Activated naive CD8-positive, alpha-beta T cell treated with anti-CD3 and anti-CD28 coated beads, Interleukin-2, amount 50 U/mL, for 24 hours (primary cell): ENCODE data around the gene TTYH3.
"Not testable (repeated sequence)": the region's sequence is repeated elsewhere in the genome, so short reads cannot be mapped to it uniquely, and the experiment has no call there.

Experiments
- ATAC-seq: fragments of 150-1000 bp; cut with Tn5 transposase; one replicate; pipeline ENCODE4 v1.10.0; 2021
- DNase-seq: peaks from one replicate; pipeline ENCODE4 v3.0.0; 2021
- H3K27ac Mint-ChIP-seq: one replicate; pipeline ENCODE4 v1.8.0; 2021; ENCODE audit warnings: mild to moderate bottlenecking, mixed read lengths
- H3K27me3 Mint-ChIP-seq: one replicate; pipeline ENCODE4 v1.8.0; 2021; ENCODE audit warnings: mixed read lengths
- H3K36me3 Mint-ChIP-seq: one replicate; pipeline ENCODE4 v1.8.0; 2021; ENCODE audit warnings: low read depth, mixed read lengths
- H3K4me1 Mint-ChIP-seq: one replicate; pipeline ENCODE4 v1.8.0; 2021; ENCODE audit warnings: mixed read lengths
- H3K4me3 Mint-ChIP-seq: one replicate; pipeline ENCODE4 v1.8.0; 2021; ENCODE audit warnings: mild to moderate bottlenecking, moderate library complexity, mixed read lengths
- H3K9me3 Mint-ChIP-seq: one replicate; pipeline ENCODE4 v1.8.0; 2021; ENCODE audit warnings: mixed read lengths

The TTYH3 gene, protein sequence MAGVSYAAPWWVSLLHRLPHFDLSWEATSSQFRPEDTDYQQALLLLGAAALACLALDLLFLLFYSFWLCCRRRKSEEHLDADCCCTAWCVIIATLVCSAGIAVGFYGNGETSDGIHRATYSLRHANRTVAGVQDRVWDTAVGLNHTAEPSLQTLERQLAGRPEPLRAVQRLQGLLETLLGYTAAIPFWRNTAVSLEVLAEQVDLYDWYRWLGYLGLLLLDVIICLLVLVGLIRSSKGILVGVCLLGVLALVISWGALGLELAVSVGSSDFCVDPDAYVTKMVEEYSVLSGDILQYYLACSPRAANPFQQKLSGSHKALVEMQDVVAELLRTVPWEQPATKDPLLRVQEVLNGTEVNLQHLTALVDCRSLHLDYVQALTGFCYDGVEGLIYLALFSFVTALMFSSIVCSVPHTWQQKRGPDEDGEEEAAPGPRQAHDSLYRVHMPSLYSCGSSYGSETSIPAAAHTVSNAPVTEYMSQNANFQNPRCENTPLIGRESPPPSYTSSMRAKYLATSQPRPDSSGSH

GRCh38 chr7:2631946-2632732 lies at the start of gene TTYH3:
TSS of gene TTYH3 (plus strand) at chr7:2631986. CDS start at chr7:2632156, 170 bp downstream.
- Mint-ChIP-seq H3K4me1 (peaks cover 18% of the 10 kb centered on the region), H3K4me3 (peak within 1 kb of the TSS; percentile 92), H3K27ac (peak within 1 kb of the TSS; percentile 81), H3K36me3 (no peaks in the 10 kb centered on the region), H3K27me3 (peaks cover 2% of the 10 kb centered on the region), H3K9me3 (no peaks in the 10 kb centered on the region)
- DNase-seq (no peak), ATAC-seq (peak; percentile 29)

DNA sequence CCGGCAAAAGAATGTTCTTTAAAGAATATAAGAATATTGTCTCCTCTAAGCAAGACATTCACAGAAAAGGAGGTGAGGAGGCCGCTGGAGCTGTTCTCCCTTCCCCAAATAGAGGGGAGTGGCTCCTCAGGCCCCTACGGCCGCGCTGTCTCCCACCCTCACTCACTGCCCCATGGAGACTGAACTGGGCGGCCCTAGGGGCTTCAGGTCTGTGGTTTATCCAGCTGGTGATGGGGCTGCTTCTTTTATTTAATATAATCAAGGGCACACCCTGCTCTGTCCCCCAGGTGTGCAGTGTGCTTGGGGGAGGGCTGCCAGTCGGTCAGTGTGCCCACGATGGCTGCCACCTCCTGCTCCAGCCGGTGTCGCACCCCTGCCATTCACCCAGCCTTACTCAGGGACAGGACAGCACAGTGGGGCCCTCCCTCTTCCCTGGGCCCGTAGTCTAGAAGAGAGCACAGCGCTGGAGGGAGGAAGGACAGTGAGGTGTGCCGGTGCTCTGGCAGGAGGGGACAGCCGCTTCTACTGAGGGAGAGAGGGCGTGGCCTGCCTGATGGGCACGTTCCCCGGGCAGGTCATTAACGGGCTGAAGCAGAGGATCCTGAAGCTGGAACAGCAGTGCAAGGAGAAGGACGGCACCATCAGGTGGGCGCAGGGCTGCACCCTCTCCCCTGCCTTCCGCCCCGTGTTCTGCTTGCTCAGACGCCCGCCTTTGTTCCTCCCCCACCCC lies 49.6 kb upstream of the TTYH3 start:
- Mint-ChIP-seq H3K27ac (no peak overlapping the region), H3K36me3 (peaks cover 2% of the 10 kb centered on the region), H3K4me1 (no peaks in the 10 kb centered on the region), H3K9me3 (no peaks in the 10 kb centered on the region), H3K27me3 (no peaks in the 10 kb centered on the region), H3K4me3 (no peak overlapping the region)
- ATAC-seq (no peak), DNase-seq (no peak)

DNA sequence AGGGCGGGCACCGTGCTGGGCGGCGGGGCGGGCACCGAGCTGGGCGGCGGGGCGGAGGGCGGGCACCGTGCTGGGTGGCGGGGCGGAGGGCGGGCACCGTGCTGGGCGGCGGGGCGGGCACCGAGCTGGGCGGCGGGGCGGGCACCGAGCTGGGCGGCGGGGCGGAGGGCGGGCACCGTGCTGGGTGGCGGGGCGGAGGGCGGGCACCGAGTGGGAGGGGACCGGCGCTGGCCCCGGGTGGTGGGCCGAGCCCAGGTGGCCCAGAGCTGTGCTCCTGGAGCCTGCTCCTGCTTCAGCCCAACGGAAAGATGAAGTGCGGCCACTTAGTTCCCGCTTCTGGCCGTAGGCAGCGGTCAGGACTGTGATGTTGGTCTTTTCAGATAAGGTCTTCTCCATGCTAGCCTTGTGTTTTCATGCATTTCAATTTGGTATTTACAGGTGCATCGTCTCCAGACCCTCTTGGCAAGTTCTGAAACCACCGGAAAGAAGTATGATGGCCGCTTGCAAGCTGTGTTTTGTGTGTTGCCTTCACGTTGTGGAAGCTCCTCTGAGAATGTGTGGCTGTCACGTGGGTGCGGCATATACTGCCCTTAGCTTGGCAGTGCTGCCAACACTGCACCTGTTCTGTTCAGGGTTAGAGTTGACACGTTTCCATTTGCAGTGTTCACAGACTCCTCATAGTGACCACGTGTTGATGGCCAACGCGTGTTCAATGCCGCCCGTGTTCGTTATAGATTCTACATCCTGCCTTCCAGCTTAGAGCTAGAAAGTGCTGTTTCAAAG lies 47.8 kb upstream of the TTYH3 start:
- no peaks in the 10 kb centered on the region for H3K4me1 Mint-ChIP-seq
- DNase-seq = no peak
- H3K27ac Mint-ChIP-seq = no peak overlapping the region
- no peak for ATAC-seq
- H3K9me3 Mint-ChIP-seq = no peaks in the 10 kb centered on the region
- H3K4me3 Mint-ChIP-seq = no peak overlapping the region
- H3K36me3 Mint-ChIP-seq = peaks cover 2% of the 10 kb centered on the region
- H3K27me3 Mint-ChIP-seq = no peaks in the 10 kb centered on the region

- H3K27me3 Mint-ChIP-seq = no peaks in the 10 kb centered on the region
- no peak for ATAC-seq
- no peaks in the 10 kb centered on the region for H3K4me1 Mint-ChIP-seq
- no peaks in the 10 kb centered on the region for H3K9me3 Mint-ChIP-seq
- no peak overlapping the region for H3K27ac Mint-ChIP-seq
- H3K36me3 Mint-ChIP-seq = peaks cover 2% of the 10 kb centered on the region
- no peak for DNase-seq
- no peak overlapping the region for H3K4me3 Mint-ChIP-seq
Observed at GRCh38 chr7:2585446-2585845, 46.3 kb upstream of the TTYH3 start.

- no peak overlapping the region for H3K27ac Mint-ChIP-seq
- ATAC-seq (no peak), DNase-seq (no peak)
- no peaks in the 10 kb centered on the region for H3K4me1 Mint-ChIP-seq
- no peaks in the 10 kb centered on the region for H3K9me3 Mint-ChIP-seq
- H3K27me3 Mint-ChIP-seq = no peaks in the 10 kb centered on the region
- peaks cover 2% of the 10 kb centered on the region for H3K36me3 Mint-ChIP-seq
- no peak overlapping the region for H3K4me3 Mint-ChIP-seq
Observed at GRCh38 chr7:2586326-2587020, 45.3 kb upstream of the TTYH3 start.

DNA sequence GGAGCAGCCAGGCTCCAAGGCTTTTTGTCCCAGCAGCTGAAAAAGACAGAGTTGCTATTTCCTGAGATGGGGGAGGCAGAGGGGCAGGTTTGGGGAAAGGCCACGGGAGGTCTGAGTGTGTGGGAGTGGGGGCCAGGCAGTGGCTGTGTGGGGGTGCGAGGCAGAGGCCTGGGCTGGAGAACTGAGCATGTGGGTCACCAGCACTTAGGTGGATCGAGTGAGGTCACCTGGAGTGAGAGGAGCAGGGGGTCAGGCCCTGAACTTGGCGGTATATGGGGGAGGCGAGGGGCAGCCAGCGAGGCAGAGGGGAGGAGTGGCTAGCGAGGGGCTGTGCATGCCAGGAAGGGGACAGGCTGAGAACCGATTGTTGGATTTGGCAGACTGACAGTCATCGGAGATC lies 44.7 kb upstream of the TTYH3 start:
- Mint-ChIP-seq H3K27ac (no peak overlapping the region), H3K9me3 (no peaks in the 10 kb centered on the region), H3K36me3 (peaks cover 2% of the 10 kb centered on the region), H3K4me1 (no peaks in the 10 kb centered on the region), H3K27me3 (no peaks in the 10 kb centered on the region), H3K4me3 (no peak overlapping the region)
- ATAC-seq (no peak), DNase-seq (no peak)

- no peak overlapping the region for H3K4me3 Mint-ChIP-seq
- H3K4me1 Mint-ChIP-seq = no peaks in the 10 kb centered on the region
- H3K36me3 Mint-ChIP-seq = peaks cover 3% of the 10 kb centered on the region
- no peaks in the 10 kb centered on the region for H3K9me3 Mint-ChIP-seq
- DNase-seq (no peak), ATAC-seq (no peak)
- H3K27ac Mint-ChIP-seq = no peak overlapping the region
- H3K27me3 Mint-ChIP-seq = no peaks in the 10 kb centered on the region
Observed at GRCh38 chr7:2587778-2588177, 44.0 kb upstream of the TTYH3 start.

DNA sequence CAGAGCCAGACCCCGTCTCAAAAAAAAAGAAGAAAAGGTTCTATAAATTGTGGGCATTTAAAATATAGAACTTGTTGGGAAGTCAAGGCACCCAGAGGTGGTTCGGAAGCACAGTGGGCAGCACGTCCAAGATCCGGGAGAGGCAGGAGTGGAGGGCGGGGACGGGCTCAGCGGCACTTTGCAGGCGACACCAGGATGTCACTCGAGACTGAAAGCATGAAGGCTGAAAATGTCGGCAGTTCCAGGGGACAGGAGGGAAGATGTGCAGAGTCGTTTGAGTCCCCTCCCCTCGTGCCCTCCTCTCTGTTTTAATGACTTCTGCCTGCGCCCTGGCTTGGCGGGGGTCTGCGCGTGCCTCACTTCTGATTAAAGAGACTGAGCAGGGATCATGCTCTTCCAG lies 42.4 kb upstream of the TTYH3 start:
- H3K27ac Mint-ChIP-seq = no peak overlapping the region
- DNase-seq (no peak), ATAC-seq (no peak)
- no peaks in the 10 kb centered on the region for H3K27me3 Mint-ChIP-seq
- H3K4me3 Mint-ChIP-seq = no peak overlapping the region
- H3K9me3 Mint-ChIP-seq = no peaks in the 10 kb centered on the region
- no peaks in the 10 kb centered on the region for H3K4me1 Mint-ChIP-seq
- H3K36me3 Mint-ChIP-seq = peaks cover 5% of the 10 kb centered on the region

- not testable (repeated sequence) for H3K9me3 Mint-ChIP-seq, H3K4me3 Mint-ChIP-seq, H3K36me3 Mint-ChIP-seq, H3K27ac Mint-ChIP-seq, H3K27me3 Mint-ChIP-seq, H3K4me1 Mint-ChIP-seq, DNase-seq, ATAC-seq
Observed at GRCh38 chr7:2589941-2590340, 41.8 kb upstream of the TTYH3 start.

- Mint-ChIP-seq H3K4me1 (no peaks in the 10 kb centered on the region), H3K27me3 (no peaks in the 10 kb centered on the region), H3K36me3 (peaks cover 3% of the 10 kb centered on the region), H3K27ac (no peak overlapping the region), H3K4me3 (no peak overlapping the region), H3K9me3 (no peaks in the 10 kb centered on the region)
- ATAC-seq (no peak), DNase-seq (no peak)
Observed at GRCh38 chr7:2592375-2592865, 39.4 kb upstream of the TTYH3 start.

DNA sequence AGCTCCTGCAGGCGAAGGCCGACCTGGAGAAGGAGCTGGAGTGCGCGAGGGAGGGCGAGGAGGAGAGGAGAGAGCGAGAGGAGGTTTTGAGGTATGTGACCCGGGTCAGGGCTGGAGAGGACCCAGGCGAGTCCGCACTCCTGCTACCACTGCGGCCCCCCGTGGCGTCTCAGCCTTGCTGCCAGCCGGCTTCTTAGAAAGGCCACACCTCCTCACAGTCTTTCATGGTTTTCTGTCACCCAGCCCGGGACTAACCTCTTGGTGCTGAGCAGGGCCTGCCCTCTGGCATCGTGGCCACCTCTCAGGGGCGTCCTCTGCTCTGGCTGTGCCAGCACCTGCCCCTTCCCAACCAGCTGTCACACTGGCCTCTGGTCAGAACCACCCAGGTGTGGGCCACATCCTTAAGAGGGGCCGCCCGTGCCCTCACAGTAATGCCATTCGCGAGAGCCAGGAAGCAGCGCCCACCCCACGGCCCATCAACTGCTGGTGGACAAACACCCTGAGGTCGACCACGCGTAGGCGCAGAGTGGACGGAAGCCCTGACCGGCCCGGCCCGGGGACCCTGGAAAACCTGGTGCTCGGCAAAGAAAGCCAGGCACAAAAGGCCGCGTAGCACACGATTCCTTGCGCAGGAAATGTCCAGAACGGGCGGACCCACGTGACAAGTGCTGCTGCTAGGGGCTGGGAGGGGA lies 38.6 kb upstream of the TTYH3 start:
- no peak for DNase-seq
- Mint-ChIP-seq H3K27ac (no peak overlapping the region), H3K27me3 (no peaks in the 10 kb centered on the region), H3K4me1 (no peaks in the 10 kb centered on the region), H3K9me3 (no peaks in the 10 kb centered on the region), H3K4me3 (no peak overlapping the region), H3K36me3 (peaks cover 3% of the 10 kb centered on the region)
- no peak for ATAC-seq

DNA sequence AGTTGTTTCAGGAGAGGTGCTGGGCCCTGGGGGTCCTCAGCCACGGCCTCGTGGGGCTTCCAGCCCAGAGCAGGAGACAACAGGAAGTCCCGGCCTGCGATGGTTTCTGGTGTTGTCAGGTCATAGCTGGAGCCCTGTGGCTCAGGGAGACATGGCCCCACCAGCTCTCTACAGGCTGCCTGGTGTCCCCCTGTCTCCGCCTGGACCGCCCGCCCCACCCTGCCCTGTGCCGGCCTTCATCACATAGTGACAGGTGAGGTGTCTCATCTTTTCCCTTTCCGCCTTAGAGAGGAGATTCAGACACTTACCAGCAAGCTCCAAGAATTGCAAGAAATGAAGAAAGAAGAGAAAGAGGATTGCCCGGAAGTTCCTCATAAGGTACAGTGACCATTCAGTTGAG lies 37.2 kb upstream of the TTYH3 start:
- ATAC-seq (no peak), DNase-seq (no peak)
- Mint-ChIP-seq H3K36me3 (peaks cover 7% of the 10 kb centered on the region), H3K4me1 (no peaks in the 10 kb centered on the region), H3K4me3 (no peak overlapping the region), H3K27me3 (no peaks in the 10 kb centered on the region), H3K9me3 (no peaks in the 10 kb centered on the region), H3K27ac (no peak overlapping the region)

GRCh38 chr7:2595258-2595860 lies 36.4 kb upstream of the TTYH3 start:
- no peak for ATAC-seq
- no peaks in the 10 kb centered on the region for H3K9me3 Mint-ChIP-seq
- no peaks in the 10 kb centered on the region for H3K27me3 Mint-ChIP-seq
- no peak for DNase-seq
- no peak overlapping the region for H3K4me3 Mint-ChIP-seq
- peaks cover 7% of the 10 kb centered on the region for H3K36me3 Mint-ChIP-seq
- H3K4me1 Mint-ChIP-seq = no peaks in the 10 kb centered on the region
- no peak overlapping the region for H3K27ac Mint-ChIP-seq
